ENCODE results near the gene C2CD2.

GRCh38 chr21:41933313-41934079 is 20.3 kb downstream of the C2CD2 start:
- no peak for TF ChIP-seq CTCF (IDR thresholded peaks at IDR 0.05; ENCODE audit: insufficient read depth, low read length)
- no peak for TF ChIP-seq POLR2AphosphoS5 (IDR thresholded peaks at IDR 0.05; ENCODE audit: low read depth)
- TF ChIP-seq REST (IDR thresholded peaks at IDR 0.05; ENCODE audit: insufficient replicate concordance, low read depth): no peak
- TF ChIP-seq GABPA (IDR thresholded peaks at IDR 0.05; ENCODE audit: low read depth): no peak
